Measurements from ENCODE around the gene ERC2. TPM values are rescaled to one million over a fixed set of nuclear protein-coding genes. Genes with fewer than 3 reads are reported as not detected.

The ERC2 gene
- total and polyA plus RNA-seq, 2 of the 13 experiments (the other 11 are each of a cell fraction or from before 2014, with no cell fraction given), result 0.16 to 0.22 TPM

GRCh38 chr3:55818485-55818884, 649.8 kb downstream of the ERC2 start (continued):
- no peak for TF ChIP-seq NFIC (IDR thresholded peaks at IDR 0.05; ENCODE audit: low read length)
- no peak for TF ChIP-seq ZNF800 (CRISPR knock-in tag; IDR thresholded peaks at IDR 0.05)
- TF ChIP-seq ZNF121 (CRISPR knock-in tag; IDR thresholded peaks at IDR 0.05), result no peak
- TF ChIP-seq ZNF761 (CRISPR knock-in tag; conservative IDR thresholded peaks at IDR 0.05), result no peak
- TF ChIP-seq ZNF33B (CRISPR knock-in tag; IDR thresholded peaks at IDR 0.05), result no peak
- TF ChIP-seq TSC22D2 (CRISPR knock-in tag; IDR thresholded peaks at IDR 0.05; ENCODE audit: borderline replicate concordance), result no peak
- no peak for TF ChIP-seq ZNF576 (CRISPR knock-in tag; IDR thresholded peaks at IDR 0.05)
- no peak for TF ChIP-seq CREB3 (CRISPR knock-in tag; IDR thresholded peaks at IDR 0.05)
- no peak for TF ChIP-seq PCBP1 (IDR thresholded peaks at IDR 0.05; ENCODE audit: borderline replicate concordance, low read depth, low read length)
- TF ChIP-seq ZNF562 (CRISPR knock-in tag; IDR thresholded peaks at IDR 0.05; ENCODE audit: borderline replicate concordance), result no peak
- no peak for TF ChIP-seq E2F1 (CRISPR knock-in tag; IDR thresholded peaks at IDR 0.05)
- TF ChIP-seq RFXANK (CRISPR knock-in tag; IDR thresholded peaks at IDR 0.05), result no peak
- no peak for TF ChIP-seq ZMAT5 (CRISPR knock-in tag; IDR thresholded peaks at IDR 0.05; ENCODE audit: borderline replicate concordance, low read depth)
